Measurements from ENCODE around the gene SLC25A24.
"Not testable (repeated sequence)": the region's sequence is repeated elsewhere in the genome, so short reads cannot be mapped to it uniquely, and the experiment has no call there.

SLC25A24 gene

GRCh38 chr1:108203582-108203981 is 3.4 kb upstream of the SLC25A24 start:
- DNase-seq; in situ Hi-C loops (cut with HindIII; ENCODE audit: low pct_ligation_motif_present, low pct_unique_long_range_greater_than_20kb, low sequenced_read_pairs): not testable (repeated sequence)

- in situ Hi-C loops (cut with HindIII; ENCODE audit: low pct_ligation_motif_present, low pct_unique_long_range_greater_than_20kb, low sequenced_read_pairs), result no loop called here
- no peak for DNase-seq
These were observed 1.5 kb upstream of the SLC25A24 start for GRCh38 chr1:108201687-108202086.

- in situ Hi-C loops (cut with HindIII; ENCODE audit: low pct_ligation_motif_present, low pct_unique_long_range_greater_than_20kb, low sequenced_read_pairs), result no loop called here
- DNase-seq, result peak; percentile 74
These were observed 526 bp upstream of the SLC25A24 start for GRCh38 chr1:108200687-108201051.

GRCh38 chr1:108199201-108199691 is 897 bp downstream of the SLC25A24 start:
- in situ Hi-C loops (cut with HindIII; ENCODE audit: low pct_ligation_motif_present, low pct_unique_long_range_greater_than_20kb, low sequenced_read_pairs), result no loop called here
- DNase-seq, result peak; percentile 50

GRCh38 chr1:108194051-108194450 is 6.1 kb downstream of the SLC25A24 start:
- in situ Hi-C loops (cut with HindIII; ENCODE audit: low pct_ligation_motif_present, low pct_unique_long_range_greater_than_20kb, low sequenced_read_pairs), result no loop called here
- DNase-seq, result no peak

- no peak for DNase-seq
- in situ Hi-C loops (cut with HindIII; ENCODE audit: low pct_ligation_motif_present, low pct_unique_long_range_greater_than_20kb, low sequenced_read_pairs), result no loop called here
These were observed 6.8 kb downstream of the SLC25A24 start for GRCh38 chr1:108193333-108193732.

- in situ Hi-C loops (cut with HindIII; ENCODE audit: low pct_ligation_motif_present, low pct_unique_long_range_greater_than_20kb, low sequenced_read_pairs), result no loop called here
- no peak for DNase-seq
These were observed 7.6 kb downstream of the SLC25A24 start for GRCh38 chr1:108192581-108192980.

GRCh38 chr1:108190686-108191416 is 9.3 kb downstream of the SLC25A24 start:
- no peak for DNase-seq
- in situ Hi-C loops (cut with HindIII; ENCODE audit: low pct_ligation_motif_present, low pct_unique_long_range_greater_than_20kb, low sequenced_read_pairs), result no loop called here

- in situ Hi-C loops (cut with HindIII; ENCODE audit: low pct_ligation_motif_present, low pct_unique_long_range_greater_than_20kb, low sequenced_read_pairs), result no loop called here
- no peak for DNase-seq
These were observed 10.0 kb downstream of the SLC25A24 start for GRCh38 chr1:108190001-108190634.

- in situ Hi-C loops (cut with HindIII; ENCODE audit: low pct_ligation_motif_present, low pct_unique_long_range_greater_than_20kb, low sequenced_read_pairs), result no loop called here
- no peak for DNase-seq
These were observed 11.3 kb downstream of the SLC25A24 start for GRCh38 chr1:108188801-108189200.

- in situ Hi-C loops (cut with HindIII; ENCODE audit: low pct_ligation_motif_present, low pct_unique_long_range_greater_than_20kb, low sequenced_read_pairs), result no loop called here
- no peak for DNase-seq
These were observed 17.0 kb downstream of the SLC25A24 start for GRCh38 chr1:108182959-108183700.

- in situ Hi-C loops (cut with HindIII; ENCODE audit: low pct_ligation_motif_present, low pct_unique_long_range_greater_than_20kb, low sequenced_read_pairs), result no loop called here
- DNase-seq, result no peak
These were observed 21.1 kb downstream of the SLC25A24 start for GRCh38 chr1:108179018-108179417.

- DNase-seq; in situ Hi-C loops (cut with HindIII; ENCODE audit: low pct_ligation_motif_present, low pct_unique_long_range_greater_than_20kb, low sequenced_read_pairs): not testable (repeated sequence)
These were observed 37.7 kb downstream of the SLC25A24 start for GRCh38 chr1:108162409-108162808.

GRCh38 chr1:108159951-108160350 is 40.2 kb downstream of the SLC25A24 start:
- in situ Hi-C loops (cut with HindIII; ENCODE audit: low pct_ligation_motif_present, low pct_unique_long_range_greater_than_20kb, low sequenced_read_pairs); DNase-seq: not testable (repeated sequence)

- no peak for DNase-seq
- in situ Hi-C loops (cut with HindIII; ENCODE audit: low pct_ligation_motif_present, low pct_unique_long_range_greater_than_20kb, low sequenced_read_pairs), result no loop called here
These were observed 41.2 kb downstream of the SLC25A24 start for GRCh38 chr1:108158893-108159453.

GRCh38 chr1:108154314-108154713 is 45.8 kb downstream of the SLC25A24 start:
- in situ Hi-C loops (cut with HindIII; ENCODE audit: low pct_ligation_motif_present, low pct_unique_long_range_greater_than_20kb, low sequenced_read_pairs), result no loop called here
- no peak for DNase-seq

GRCh38 chr1:108152782-108153222 is 47.3 kb downstream of the SLC25A24 start:
- in situ Hi-C loops (cut with HindIII; ENCODE audit: low pct_ligation_motif_present, low pct_unique_long_range_greater_than_20kb, low sequenced_read_pairs), result no loop called here

GRCh38 chr1:108151548-108151947 is 48.6 kb downstream of the SLC25A24 start:
- DNase-seq, result no peak
- in situ Hi-C loops (cut with HindIII; ENCODE audit: low pct_ligation_motif_present, low pct_unique_long_range_greater_than_20kb, low sequenced_read_pairs), result no loop called here

More at GRCh38 chr1:108152782-108153222, 47.3 kb downstream of the SLC25A24 start:
- no peak for DNase-seq
